ENCODE measurements around the gene LRRTM4.

The LRRTM4 gene

DNA sequence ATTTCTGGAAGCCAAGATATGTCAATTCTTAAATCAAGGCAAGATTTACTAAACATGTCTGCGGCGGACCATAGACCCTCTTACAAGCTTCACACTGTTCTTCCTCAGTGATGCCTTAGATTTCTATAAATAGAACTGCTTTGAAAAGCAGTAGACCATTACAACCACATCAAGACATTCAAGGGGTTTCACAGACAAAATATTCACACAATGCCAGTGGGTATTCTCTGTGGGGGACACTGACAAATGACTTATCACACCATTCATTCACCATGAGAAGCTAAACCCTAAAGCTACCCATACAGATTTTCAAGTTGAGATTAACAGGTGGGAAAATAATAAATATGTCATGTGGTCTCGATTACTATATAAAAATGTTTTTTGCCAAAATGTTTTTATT, 15.9 kb upstream of the LRRTM4 start:
- no peak overlapping the region for H3K27ac ChIP-seq (ENCODE audit: low read depth, low read length, poor library complexity, severe bottlenecking)
- H4K20me1 ChIP-seq (ENCODE audit: insufficient read depth, low read length), result no peaks in the 10 kb centered on the region
- H3K36me3 ChIP-seq (ENCODE audit: insufficient read depth, low read length), result no peaks in the 10 kb centered on the region
- H3F3A ChIP-seq (ENCODE audit: insufficient read depth, low read length), result no peaks in the 10 kb centered on the region
- H3K9me3 ChIP-seq (ENCODE audit: low read length), result no peaks in the 10 kb centered on the region
- H2AFZ ChIP-seq (ENCODE audit: low read length), result no peak overlapping the region
- H3K27me3 ChIP-seq (ENCODE audit: insufficient read depth, low read length), result no peaks in the 10 kb centered on the region
- H3K9me2 ChIP-seq (ENCODE audit: low read depth, low read length), result no peaks in the 10 kb centered on the region
- no peaks in the 10 kb centered on the region for H3K79me2 ChIP-seq (ENCODE audit: insufficient read depth, low read length)
- no peaks in the 10 kb centered on the region for H3K4me1 ChIP-seq (ENCODE audit: insufficient read depth, low read length, severe bottlenecking)
- no peak for TF ChIP-seq EZH2 (IDR thresholded peaks at IDR 0.05; ENCODE audit: borderline replicate concordance, low read length)
- TF ChIP-seq CTCF (IDR thresholded peaks at IDR 0.05; ENCODE audit: low read length), result no peak
- no peak overlapping the region for H3K4me3 ChIP-seq (ENCODE audit: low read depth, low read length, poor library complexity, severe bottlenecking)
- no peak overlapping the region for H3K4me2 ChIP-seq (ENCODE audit: low read length)
- no peak overlapping the region for H3K9ac ChIP-seq (ENCODE audit: low read length)

- Histone ChIP-seq H3K9ac (ENCODE audit: low read length) (no peak overlapping the region), H3K4me2 (ENCODE audit: low read length) (no peak overlapping the region), H3K4me1 (ENCODE audit: insufficient read depth, low read length, severe bottlenecking) (no peaks in the 10 kb centered on the region), H3K9me2 (ENCODE audit: low read depth, low read length) (no peaks in the 10 kb centered on the region), H3F3A (ENCODE audit: insufficient read depth, low read length) (no peaks in the 10 kb centered on the region), H3K36me3 (ENCODE audit: insufficient read depth, low read length) (no peaks in the 10 kb centered on the region), H3K79me2 (ENCODE audit: insufficient read depth, low read length) (no peaks in the 10 kb centered on the region), H3K9me3 (ENCODE audit: low read length) (no peaks in the 10 kb centered on the region), H4K20me1 (ENCODE audit: insufficient read depth, low read length) (no peaks in the 10 kb centered on the region), H3K27ac (ENCODE audit: low read depth, low read length, poor library complexity, severe bottlenecking) (no peak overlapping the region), H2AFZ (ENCODE audit: low read length) (no peak overlapping the region), H3K27me3 (ENCODE audit: insufficient read depth, low read length) (no peaks in the 10 kb centered on the region), H3K4me3 (ENCODE audit: low read depth, low read length, poor library complexity, severe bottlenecking) (no peak overlapping the region)
- TF ChIP-seq CTCF (IDR thresholded peaks at IDR 0.05; ENCODE audit: low read length) (no peak), EZH2 (IDR thresholded peaks at IDR 0.05; ENCODE audit: borderline replicate concordance, low read length) (no peak)
Observed at GRCh38 chr2:77522888-77523287, 712 bp upstream of the LRRTM4 start.

GRCh38 chr2:77521548-77521891, 656 bp downstream of the LRRTM4 start:
- no peaks in the 10 kb centered on the region for H3K36me3 ChIP-seq (ENCODE audit: insufficient read depth, low read length)
- no peak overlapping the region for H3K4me3 ChIP-seq (ENCODE audit: low read depth, low read length, poor library complexity, severe bottlenecking)
- no peaks in the 10 kb centered on the region for H3K79me2 ChIP-seq (ENCODE audit: insufficient read depth, low read length)
- no peak overlapping the region for H2AFZ ChIP-seq (ENCODE audit: low read length)
- no peak for TF ChIP-seq CTCF (IDR thresholded peaks at IDR 0.05; ENCODE audit: low read length)
- TF ChIP-seq EZH2 (IDR thresholded peaks at IDR 0.05; ENCODE audit: borderline replicate concordance, low read length), result no peak
- H3K27ac ChIP-seq (ENCODE audit: low read depth, low read length, poor library complexity, severe bottlenecking), result no peak overlapping the region
- no peaks in the 10 kb centered on the region for H3K4me1 ChIP-seq (ENCODE audit: insufficient read depth, low read length, severe bottlenecking)
- H3K27me3 ChIP-seq (ENCODE audit: insufficient read depth, low read length), result no peaks in the 10 kb centered on the region
- H3F3A ChIP-seq (ENCODE audit: insufficient read depth, low read length), result no peaks in the 10 kb centered on the region
- no peaks in the 10 kb centered on the region for H3K9me2 ChIP-seq (ENCODE audit: low read depth, low read length)
- H4K20me1 ChIP-seq (ENCODE audit: insufficient read depth, low read length), result no peaks in the 10 kb centered on the region
- H3K4me2 ChIP-seq (ENCODE audit: low read length), result no peak overlapping the region
- no peak overlapping the region for H3K9ac ChIP-seq (ENCODE audit: low read length)
- H3K9me3 ChIP-seq (ENCODE audit: low read length), result no peaks in the 10 kb centered on the region

Data from OCI-LY1 (cell line).